GM18517 (cell line): Measurements from ENCODE around the gene RORB.

ENCODE experiments used
- ATAC-seq: cut with Tn5 transposase; IDR thresholded peaks from one replicate; pipeline ENCODE4 v1.9.1; 2021; ENCODE audit warnings: mild to moderate bottlenecking, moderate library complexity; ENCODE audit not compliant: unreplicated experiment

RORB gene

GRCh38 chr9:74577956-74578355 is 80.8 kb downstream of the RORB start:
- ATAC-seq: no peak

GRCh38 chr9:74589576-74589975 is 92.4 kb downstream of the RORB start:
- ATAC-seq: no peak

- no peak for ATAC-seq
Measured at GRCh38 chr9:74595286-74595685, 98.2 kb downstream of the RORB start.

- no peak for ATAC-seq
Measured at GRCh38 chr9:74598874-74599273, 101.7 kb downstream of the RORB start.

- no peak for ATAC-seq
Measured at GRCh38 chr9:74609671-74610405, 112.7 kb downstream of the RORB start.

GRCh38 chr9:74610523-74611061 is 113.5 kb downstream of the RORB start:
- ATAC-seq: no peak

GRCh38 chr9:74630228-74630627 is 133.1 kb downstream of the RORB start:
- no peak for ATAC-seq

- no peak for ATAC-seq
Measured at GRCh38 chr9:74639112-74639511, 142.0 kb downstream of the RORB start.

GRCh38 chr9:74642376-74642775 is 145.2 kb downstream of the RORB start:
- no peak for ATAC-seq

GRCh38 chr9:74643303-74643923 is 146.3 kb downstream of the RORB start:
- no peak for ATAC-seq

GRCh38 chr9:74644023-74644422 is 146.9 kb downstream of the RORB start:
- ATAC-seq: no peak

- ATAC-seq: no peak
Measured at GRCh38 chr9:74645007-74645639, 148.0 kb downstream of the RORB start.

GRCh38 chr9:74653410-74654080 is 156.4 kb downstream of the RORB start:
- ATAC-seq: no peak

GRCh38 chr9:74662674-74663073 is 165.5 kb downstream of the RORB start:
- ATAC-seq: no peak

- ATAC-seq: no peak
Measured at GRCh38 chr9:74663439-74663838, 166.3 kb downstream of the RORB start.

GRCh38 chr9:74666625-74667316 is 169.6 kb downstream of the RORB start:
- no peak for ATAC-seq

- ATAC-seq: no peak
Measured at GRCh38 chr9:74672237-74672636, 175.1 kb downstream of the RORB start.

GRCh38 chr9:74674077-74674476 is 176.9 kb downstream of the RORB start:
- no peak for ATAC-seq

- ATAC-seq: no peak
Measured at GRCh38 chr9:74681906-74682305, 184.8 kb downstream of the RORB start.

- no peak for ATAC-seq
Measured at GRCh38 chr9:74683322-74683721, 186.2 kb downstream of the RORB start.

- ATAC-seq: no peak
Measured at GRCh38 chr9:74691058-74691457, 193.9 kb downstream of the RORB start.
